ENCODE data around the gene CDC25C. TPM values are rescaled to one million over a fixed set of nuclear protein-coding genes. Genes with fewer than 3 reads are reported as not detected.

Gene CDC25C
- total and polyA plus RNA-seq, 9 of the 15 experiments (the other 6 are each of a cell fraction or from before 2014, with no cell fraction given), result 19.1 to 63.7 (median 31.9) TPM

DNA sequence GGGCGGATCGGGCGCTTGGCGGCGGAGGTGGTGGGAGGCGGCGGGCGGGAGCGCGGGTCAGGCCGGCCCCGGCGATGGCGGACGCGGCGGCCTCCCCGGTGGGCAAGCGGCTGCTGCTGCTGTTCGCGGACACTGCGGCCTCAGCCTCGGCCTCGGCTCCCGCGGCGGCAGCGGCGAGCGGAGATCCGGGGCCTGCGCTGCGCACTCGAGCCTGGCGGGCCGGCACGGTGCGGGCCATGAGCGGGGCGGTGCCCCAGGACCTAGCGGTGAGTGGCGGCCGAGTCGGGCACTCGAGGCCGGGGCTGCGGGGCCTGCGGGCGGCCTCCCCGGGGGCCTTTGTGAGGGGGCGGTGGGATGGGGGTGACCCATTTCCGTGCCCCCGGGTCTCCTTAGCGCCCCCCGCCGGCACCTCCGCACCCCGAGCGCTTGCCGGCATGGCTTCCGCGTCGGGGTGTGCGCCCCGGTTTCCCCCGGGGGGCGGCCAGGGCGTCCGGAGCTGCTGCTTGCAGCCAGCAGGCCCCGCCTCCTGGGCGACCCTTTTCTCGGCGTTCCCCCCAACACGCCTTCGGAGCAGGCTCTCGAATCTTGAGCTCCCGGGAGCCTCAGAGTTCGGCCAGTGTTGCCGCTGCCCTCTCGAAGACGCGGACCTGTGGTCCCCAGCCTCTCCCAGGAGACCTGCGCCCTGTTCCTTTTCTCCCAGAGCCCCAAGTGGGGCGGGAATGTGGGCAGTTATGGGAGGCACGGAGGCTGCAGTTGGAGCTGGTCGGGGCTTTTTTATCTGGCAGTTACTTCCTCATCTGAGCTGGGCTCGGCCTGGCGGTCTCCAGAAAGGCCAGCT is 21.3 kb upstream of the CDC25C start (continued):
- TF ChIP-seq, protein P1, sequence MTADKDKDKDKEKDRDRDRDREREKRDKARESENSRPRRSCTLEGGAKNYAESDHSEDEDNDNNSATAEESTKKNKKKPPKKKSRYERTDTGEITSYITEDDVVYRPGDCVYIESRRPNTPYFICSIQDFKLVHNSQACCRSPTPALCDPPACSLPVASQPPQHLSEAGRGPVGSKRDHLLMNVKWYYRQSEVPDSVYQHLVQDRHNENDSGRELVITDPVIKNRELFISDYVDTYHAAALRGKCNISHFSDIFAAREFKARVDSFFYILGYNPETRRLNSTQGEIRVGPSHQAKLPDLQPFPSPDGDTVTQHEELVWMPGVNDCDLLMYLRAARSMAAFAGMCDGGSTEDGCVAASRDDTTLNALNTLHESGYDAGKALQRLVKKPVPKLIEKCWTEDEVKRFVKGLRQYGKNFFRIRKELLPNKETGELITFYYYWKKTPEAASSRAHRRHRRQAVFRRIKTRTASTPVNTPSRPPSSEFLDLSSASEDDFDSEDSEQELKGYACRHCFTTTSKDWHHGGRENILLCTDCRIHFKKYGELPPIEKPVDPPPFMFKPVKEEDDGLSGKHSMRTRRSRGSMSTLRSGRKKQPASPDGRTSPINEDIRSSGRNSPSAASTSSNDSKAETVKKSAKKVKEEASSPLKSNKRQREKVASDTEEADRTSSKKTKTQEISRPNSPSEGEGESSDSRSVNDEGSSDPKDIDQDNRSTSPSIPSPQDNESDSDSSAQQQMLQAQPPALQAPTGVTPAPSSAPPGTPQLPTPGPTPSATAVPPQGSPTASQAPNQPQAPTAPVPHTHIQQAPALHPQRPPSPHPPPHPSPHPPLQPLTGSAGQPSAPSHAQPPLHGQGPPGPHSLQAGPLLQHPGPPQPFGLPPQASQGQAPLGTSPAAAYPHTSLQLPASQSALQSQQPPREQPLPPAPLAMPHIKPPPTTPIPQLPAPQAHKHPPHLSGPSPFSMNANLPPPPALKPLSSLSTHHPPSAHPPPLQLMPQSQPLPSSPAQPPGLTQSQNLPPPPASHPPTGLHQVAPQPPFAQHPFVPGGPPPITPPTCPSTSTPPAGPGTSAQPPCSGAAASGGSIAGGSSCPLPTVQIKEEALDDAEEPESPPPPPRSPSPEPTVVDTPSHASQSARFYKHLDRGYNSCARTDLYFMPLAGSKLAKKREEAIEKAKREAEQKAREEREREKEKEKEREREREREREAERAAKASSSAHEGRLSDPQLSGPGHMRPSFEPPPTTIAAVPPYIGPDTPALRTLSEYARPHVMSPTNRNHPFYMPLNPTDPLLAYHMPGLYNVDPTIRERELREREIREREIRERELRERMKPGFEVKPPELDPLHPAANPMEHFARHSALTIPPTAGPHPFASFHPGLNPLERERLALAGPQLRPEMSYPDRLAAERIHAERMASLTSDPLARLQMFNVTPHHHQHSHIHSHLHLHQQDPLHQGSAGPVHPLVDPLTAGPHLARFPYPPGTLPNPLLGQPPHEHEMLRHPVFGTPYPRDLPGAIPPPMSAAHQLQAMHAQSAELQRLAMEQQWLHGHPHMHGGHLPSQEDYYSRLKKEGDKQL (CRISPR knock-in tag; IDR thresholded peaks at IDR 0.05; ENCODE audit: borderline replicate concordance), result no peak
- TF ChIP-seq, protein P2, sequence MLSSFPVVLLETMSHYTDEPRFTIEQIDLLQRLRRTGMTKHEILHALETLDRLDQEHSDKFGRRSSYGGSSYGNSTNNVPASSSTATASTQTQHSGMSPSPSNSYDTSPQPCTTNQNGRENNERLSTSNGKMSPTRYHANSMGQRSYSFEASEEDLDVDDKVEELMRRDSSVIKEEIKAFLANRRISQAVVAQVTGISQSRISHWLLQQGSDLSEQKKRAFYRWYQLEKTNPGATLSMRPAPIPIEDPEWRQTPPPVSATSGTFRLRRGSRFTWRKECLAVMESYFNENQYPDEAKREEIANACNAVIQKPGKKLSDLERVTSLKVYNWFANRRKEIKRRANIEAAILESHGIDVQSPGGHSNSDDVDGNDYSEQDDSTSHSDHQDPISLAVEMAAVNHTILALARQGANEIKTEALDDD (IDR thresholded peaks at IDR 0.05), result no peak
- TF ChIP-seq CAMTA2 (CRISPR knock-in tag; conservative IDR thresholded peaks at IDR 0.05) (no peak), TBL1XR1 (IDR thresholded peaks at IDR 0.05; ENCODE audit: low read length in 2 of 2) (no peak), FOXK1 (CRISPR knock-in tag; IDR thresholded peaks at IDR 0.05; ENCODE audit: borderline replicate concordance) (no peak; the same call in 1 of the 2 replicates), ZNF717 (CRISPR knock-in tag; IDR thresholded peaks at IDR 0.05) (no peak), NFIX (CRISPR knock-in tag; IDR thresholded peaks at IDR 0.05; ENCODE audit: low read depth) (no peak), ZNF699 (CRISPR knock-in tag; IDR thresholded peaks at IDR 0.05; ENCODE audit: insufficient replicate concordance) (no peak), MEF2D (tag; conservative IDR thresholded peaks at IDR 0.05; ENCODE audit: low read depth) (no peak), PRPF4 (IDR thresholded peaks at IDR 0.05; ENCODE audit: insufficient read depth, low read depth, low read length, poor library complexity, severe bottlenecking) (peak; percentile 25), KAT7 (CRISPR knock-in tag; IDR thresholded peaks at IDR 0.05; ENCODE audit: borderline replicate concordance) (0 out of 2 replicates have a peak, but pooled peaks have one; percentile 38), ZNF174 (CRISPR knock-in tag; IDR thresholded peaks at IDR 0.05) (no peak), MYNN (IDR thresholded peaks at IDR 0.05) (no peak), MYNN (CRISPR knock-in tag; IDR thresholded peaks at IDR 0.05) (no peak), LCOR (CRISPR knock-in tag; IDR thresholded peaks at IDR 0.05) (0 out of 2 replicates have a peak, but pooled peaks have one; percentile 18), NUFIP1 (IDR thresholded peaks at IDR 0.05; ENCODE audit: partially characterized antibody) (no peak)
- TF ChIP-seq, protein P3, sequence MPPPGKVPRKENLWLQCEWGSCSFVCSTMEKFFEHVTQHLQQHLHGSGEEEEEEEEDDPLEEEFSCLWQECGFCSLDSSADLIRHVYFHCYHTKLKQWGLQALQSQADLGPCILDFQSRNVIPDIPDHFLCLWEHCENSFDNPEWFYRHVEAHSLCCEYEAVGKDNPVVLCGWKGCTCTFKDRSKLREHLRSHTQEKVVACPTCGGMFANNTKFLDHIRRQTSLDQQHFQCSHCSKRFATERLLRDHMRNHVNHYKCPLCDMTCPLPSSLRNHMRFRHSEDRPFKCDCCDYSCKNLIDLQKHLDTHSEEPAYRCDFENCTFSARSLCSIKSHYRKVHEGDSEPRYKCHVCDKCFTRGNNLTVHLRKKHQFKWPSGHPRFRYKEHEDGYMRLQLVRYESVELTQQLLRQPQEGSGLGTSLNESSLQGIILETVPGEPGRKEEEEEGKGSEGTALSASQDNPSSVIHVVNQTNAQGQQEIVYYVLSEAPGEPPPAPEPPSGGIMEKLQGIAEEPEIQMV (tag; conservative IDR thresholded peaks at IDR 0.05; ENCODE audit: low read depth), result no peak

Data from K562 (cell line).